ENCODE measurements around the gene PYCR2.
"Not testable (repeated sequence)": the region's sequence is repeated elsewhere in the genome, so short reads cannot be mapped to it uniquely, and the experiment has no call there.

Gene PYCR2

GRCh38 chr1:225933072-225933471, 9.0 kb upstream of the PYCR2 start:
- no peaks in the 10 kb centered on the region for H3K9me3 ChIP-seq
- no peaks in the 10 kb centered on the region for H3K27me3 ChIP-seq
- TF ChIP-seq CTCF (IDR thresholded peaks at IDR 0.05; ENCODE audit: low read depth, low read length), result no peak
- no peaks in the 10 kb centered on the region for H3K36me3 ChIP-seq
- 0 out of 2 replicates have a peak, but pooled peaks cover 2% of the 10 kb centered on the region for H3K4me1 ChIP-seq
- DNase-seq, result no peak
- H3K4me3 ChIP-seq (ENCODE audit: low read depth, low read length), result no peak overlapping the region

- no peaks in the 10 kb centered on the region for H3K9me3 ChIP-seq
- no peak for DNase-seq
- no peak overlapping the region for H3K4me3 ChIP-seq (ENCODE audit: low read depth, low read length)
- H3K36me3 ChIP-seq, result no peaks in the 10 kb centered on the region
- TF ChIP-seq CTCF (IDR thresholded peaks at IDR 0.05; ENCODE audit: low read depth, low read length), result no peak
- 0 out of 2 replicates have a peak, but pooled peaks cover 2% of the 10 kb centered on the region for H3K4me1 ChIP-seq
- H3K27me3 ChIP-seq, result no peaks in the 10 kb centered on the region
These were observed 7.5 kb upstream of the PYCR2 start for GRCh38 chr1:225931270-225932136.

GRCh38 chr1:225930566-225930965, 6.5 kb upstream of the PYCR2 start:
- TF ChIP-seq CTCF (IDR thresholded peaks at IDR 0.05; ENCODE audit: low read depth, low read length), result no peak
- H3K36me3 ChIP-seq, result no peaks in the 10 kb centered on the region
- 0 out of 2 replicates have a peak, but pooled peaks cover 2% of the 10 kb centered on the region for H3K4me1 ChIP-seq
- DNase-seq, result no peak
- H3K4me3 ChIP-seq (ENCODE audit: low read depth, low read length), result no peak overlapping the region
- no peaks in the 10 kb centered on the region for H3K9me3 ChIP-seq
- H3K27me3 ChIP-seq, result no peaks in the 10 kb centered on the region

- not testable (repeated sequence) for H3K9me3 ChIP-seq, DNase-seq
These were observed 5.4 kb upstream of the PYCR2 start for GRCh38 chr1:225929462-225929861.

GRCh38 chr1:225928186-225929175, 4.4 kb upstream of the PYCR2 start:
- no peak for TF ChIP-seq CTCF (IDR thresholded peaks at IDR 0.05; ENCODE audit: low read depth, low read length)
- H3K4me3 ChIP-seq (ENCODE audit: low read depth, low read length), result no peak overlapping the region
- no peaks in the 10 kb centered on the region for H3K27me3 ChIP-seq
- 0 out of 2 replicates have a peak, but pooled peaks cover 2% of the 10 kb centered on the region for H3K4me1 ChIP-seq
- no peaks in the 10 kb centered on the region for H3K9me3 ChIP-seq
- no peak for DNase-seq
- H3K36me3 ChIP-seq, result no peaks in the 10 kb centered on the region

More at GRCh38 chr1:225929462-225929861, 5.4 kb upstream of the PYCR2 start:
- H3K4me3 ChIP-seq (ENCODE audit: low read depth, low read length); H3K4me1 ChIP-seq; H3K36me3 ChIP-seq; H3K27me3 ChIP-seq: not testable (repeated sequence)

GRCh38 chr1:225926551-225927113, 2.6 kb upstream of the PYCR2 start:
- no peaks in the 10 kb centered on the region for H3K9me3 ChIP-seq
- H3K4me1 ChIP-seq, result peaks cover 5% of the 10 kb centered on the region; the same call in 1 of the 2 replicates
- H3K36me3 ChIP-seq, result peaks cover 10% of the 10 kb centered on the region
- H3K4me3 ChIP-seq (ENCODE audit: low read depth, low read length), result no peak overlapping the region
- DNase-seq, result no peak
- no peak for TF ChIP-seq CTCF (IDR thresholded peaks at IDR 0.05; ENCODE audit: low read depth, low read length)
- H3K27me3 ChIP-seq, result no peaks in the 10 kb centered on the region
